ENCODE results near the gene SEC23IP. TPM values are rescaled to one million over a fixed set of nuclear protein-coding genes. Genes with fewer than 3 reads are reported as not detected.

The SEC23IP gene
- total RNA-seq, 2 donors from 2014 or later, result 53.9 to 97.4 TPM

DNA sequence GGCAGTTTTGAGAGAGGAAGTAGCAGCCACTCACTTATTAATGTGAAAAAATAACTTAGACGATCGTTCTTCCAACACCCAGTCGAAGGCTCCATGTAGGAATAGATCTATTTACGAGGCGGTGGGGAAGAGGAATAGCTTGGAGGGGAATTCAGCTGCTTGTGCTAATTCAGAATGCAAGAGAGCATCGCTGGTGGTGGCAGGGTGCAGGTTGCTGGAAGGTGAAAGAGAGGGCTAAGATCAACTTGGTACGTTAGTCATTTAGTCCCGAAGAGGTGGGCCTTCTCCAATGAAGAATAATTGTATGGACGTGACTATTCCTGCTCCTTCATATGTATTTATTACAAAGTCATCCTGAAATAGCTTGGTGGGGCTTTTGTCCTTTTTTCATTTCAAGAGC, 98.5 kb downstream of the SEC23IP start:
- no peak for ATAC-seq (replicated peaks)
- Mint-ChIP-seq H3K9me3 (peaks cover 4% of the 10 kb centered on the region), H3K4me1 (no peaks in the 10 kb centered on the region), H3K36me3 (ENCODE audit: low read depth) (no peaks in the 10 kb centered on the region), H3K27ac (no peak overlapping the region), H3K4me3 (no peak overlapping the region), H3K27me3 (peaks cover 31% of the 10 kb centered on the region)

DNA sequence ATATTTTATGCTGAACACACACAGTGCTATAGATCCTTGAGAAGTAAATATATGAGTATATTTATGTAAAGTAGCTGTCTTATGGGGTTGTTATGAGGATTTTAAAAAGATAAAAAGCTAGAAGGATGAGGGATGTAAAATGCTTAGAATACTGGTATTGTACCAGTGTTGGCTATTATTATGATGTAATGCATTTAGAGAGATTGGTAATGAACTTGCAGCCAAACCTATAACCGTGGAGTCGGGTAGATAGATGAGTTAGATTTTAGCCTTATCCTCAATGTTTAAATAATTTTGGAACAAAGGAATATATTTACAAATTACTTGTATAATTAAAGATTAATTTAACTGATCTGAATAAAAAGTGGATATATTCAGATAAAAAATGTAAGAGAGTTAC, 99.3 kb downstream of the SEC23IP start:
- Mint-ChIP-seq H3K27ac (no peak overlapping the region), H3K36me3 (ENCODE audit: low read depth) (no peaks in the 10 kb centered on the region), H3K9me3 (peaks cover 9% of the 10 kb centered on the region), H3K27me3 (peaks cover 33% of the 10 kb centered on the region), H3K4me1 (no peaks in the 10 kb centered on the region), H3K4me3 (no peak overlapping the region)
- no peak for ATAC-seq (replicated peaks)

Other genes starting within 250 kb of the SEC23IP start
- gene BAG3, start 241.3 kb upstream of the SEC23IP start, total RNA-seq, result 10 to 100 TPM; 24.7 to 26.6 TPM
- 10 to 100 TPM; 12.4 to 26.3 TPM for gene INPP5F, start 166.7 kb upstream of the SEC23IP start, total RNA-seq
- gene MCMBP, start 19.9 kb upstream of the SEC23IP start, total RNA-seq, result 10 to 100 TPM; 61.2 to 98.8 TPM

All from activated T-helper 17 cell treated with anti-CD3 and anti-CD28 coated beads, Interleukin-2, amount 50 U/mL, for 72 hours (primary cell).